H1 (cell line): ENCODE data around the gene EGR4. TPM values are rescaled to one million over a fixed set of nuclear protein-coding genes. Genes with fewer than 3 reads are reported as not detected.

Experiments used
- CTCF ChIA-PET: fragments of 300-600 bp; sonication (Branson Sonifier 250); formaldehyde crosslinking; loops from one replicate; lab custom pipeline; 2021; ENCODE audit not compliant: partially characterized antibody; lab: Charles Lee
- POLR2A ChIA-PET: fragments of 300-600 bp; sonication (Branson Sonifier 250); formaldehyde crosslinking; loops from one replicate; lab custom pipeline; 2021; ENCODE audit warnings: inconsistent platforms; ENCODE audit not compliant: partially characterized antibody; lab: Charles Lee
- DNase-seq, 2 experiments: peaks; one replicate each; pipeline versions ENCODE4 v3.0.0 to v3.0.0-alpha.2; 2010 to 2022; ENCODE audit warnings: low spot score in 2 of 2, low read depth in 1 of 2, mixed read lengths in 1 of 2
- FAIRE-seq: peaks from 2 replicates; lab custom pipeline; 2011; peaks lifted over from hg19 to GRCh38; lab: Jason Lieb, UNC
- H2AFZ ChIP-seq: 2 replicates; pipeline ENCODE4 v1.8.1; 2012; ENCODE audit warnings: low read length, inconsistent platforms
- H2AK5ac ChIP-seq: 2 replicates; pipeline ENCODE4 v1.6.1; 2013; ENCODE audit warnings: low read depth, low read length
- H2BK120ac ChIP-seq: replicated peaks from 2 replicates; pipeline ENCODE3; 2013; ENCODE audit warnings: low read depth, low read length, inconsistent platforms
- H2BK12ac ChIP-seq: 2 replicates; pipeline ENCODE4 v1.6.1; 2013; ENCODE audit warnings: low read depth, low read length
- H2BK15ac ChIP-seq: 2 replicates; pipeline ENCODE4 v1.6.1; 2013; ENCODE audit warnings: low read length
- H2BK20ac ChIP-seq: 2 replicates; pipeline ENCODE4 v1.6.1; 2013; ENCODE audit warnings: low read length
- H2BK5ac ChIP-seq: 2 replicates; pipeline ENCODE4 v1.6.1; 2013; ENCODE audit warnings: low read depth, low read length
- H3K14ac ChIP-seq: 2 replicates; pipeline ENCODE4 v1.6.1; 2013; ENCODE audit warnings: inconsistent platforms; ENCODE audit not compliant: insufficient read length
- H3K18ac ChIP-seq: 2 replicates; pipeline ENCODE4 v1.6.1; 2013; ENCODE audit warnings: low read length; ENCODE audit errors: extremely low read depth
- H3K23ac ChIP-seq: 2 replicates; pipeline ENCODE4 v1.6.1; 2013; ENCODE audit warnings: inconsistent platforms; ENCODE audit not compliant: insufficient read length
- H3K23me2 ChIP-seq: 2 replicates; pipeline ENCODE4 v1.6.1; 2013; ENCODE audit warnings: low read depth, low read length
- H3K27ac ChIP-seq: 2 replicates; pipeline ENCODE4 v1.6.1; 2011; ENCODE audit warnings: low read depth, low read length, inconsistent platforms
- H3K27me3 ChIP-seq, 4 experiments: replicated peaks in 1 of 4; 1 replicate in 1 of 4; 2 replicates in 3 of 4; pipeline versions ENCODE4 v1.6.1 to v1.8.1; 2011 to 2013; ENCODE audit warnings: low read length in 3 of 4, mild to moderate bottlenecking in 3 of 4, inconsistent platforms in 2 of 4, mixed read lengths in 2 of 4, moderate library complexity in 1 of 4; ENCODE audit not compliant: control insufficient read depth in 3 of 4, insufficient read depth in 3 of 4; ENCODE audit errors: extremely low read depth in 1 of 4
- H3K36me3 ChIP-seq, 4 experiments: 2 replicates each; pipeline versions ENCODE4 v1.6.1 to v1.8.1; 2011 to 2013; ENCODE audit warnings: mild to moderate bottlenecking in 4 of 4, low read length in 3 of 4, moderate library complexity in 2 of 4, control low read depth in 1 of 4, inconsistent platforms in 1 of 4; ENCODE audit not compliant: insufficient read depth in 4 of 4, control insufficient read depth in 2 of 4
- H3K4ac ChIP-seq: replicated peaks from 2 replicates; pipeline ENCODE3; 2013; ENCODE audit warnings: low read length, low read depth, mixed read lengths, inconsistent platforms; ENCODE audit not compliant: insufficient read length
- H3K4me1 ChIP-seq, 4 experiments: replicated peaks in 1 of 4; 1 replicate in 1 of 4; 2 replicates in 3 of 4; pipeline versions ENCODE4 v1.6.1 to v1.8.1; 2011 to 2013; ENCODE audit warnings: low read length in 3 of 4, inconsistent platforms in 2 of 4, mixed read lengths in 1 of 4; ENCODE audit not compliant: insufficient read depth in 4 of 4, control insufficient read depth in 3 of 4
- H3K4me2 ChIP-seq, 2 experiments: 2 replicates each; pipeline versions ENCODE4 v1.6.1 to v1.8.1; 2011 to 2013; ENCODE audit warnings: low read depth in 2 of 2, low read length in 2 of 2, control low read depth in 1 of 2, inconsistent platforms in 1 of 2, mild to moderate bottlenecking in 1 of 2; ENCODE audit not compliant: insufficient read depth in 1 of 2
- H3K4me3 ChIP-seq, 4 experiments: fragments of 200-600, 300-600 bp in 1 of 4; sonication (generic), shearing (Covaris generic), sonication (Bioruptor Twin) in 1 of 4; 2 replicates each; pipeline versions ENCODE4 v1.5.1 to v1.8.1; 2011 to 2016; ENCODE audit warnings: low read length in 4 of 4, low read depth in 3 of 4, control low read depth in 2 of 4, inconsistent platforms in 2 of 4, mild to moderate bottlenecking in 2 of 4, mixed read lengths in 1 of 4, moderate library complexity in 1 of 4; ENCODE audit not compliant: insufficient read depth in 2 of 4; ENCODE audit errors: extremely low read depth in 1 of 4
- H3K56ac ChIP-seq: replicated peaks from 2 replicates; pipeline ENCODE3; 2013; ENCODE audit warnings: low read depth, mild to moderate bottlenecking, mixed read lengths, low read length, inconsistent platforms; ENCODE audit not compliant: insufficient read length
- H3K79me1 ChIP-seq: 2 replicates; pipeline ENCODE4 v1.6.1; 2013; ENCODE audit warnings: low read depth, low read length, control low read depth
- H3K79me2 ChIP-seq, 2 experiments: 2 replicates each; pipeline versions ENCODE4 v1.6.1 to v1.8.1; 2012 to 2013; ENCODE audit warnings: low read length in 2 of 2, mild to moderate bottlenecking in 2 of 2, inconsistent platforms in 1 of 2; ENCODE audit not compliant: insufficient read depth in 2 of 2, control insufficient read depth in 1 of 2
- H3K9ac ChIP-seq, 4 experiments: replicated peaks in 1 of 4; 1 replicate in 1 of 4; 2 replicates in 3 of 4; pipeline versions ENCODE4 v1.6.1 to v1.8.1; 2011 to 2013; ENCODE audit warnings: low read depth in 3 of 4, low read length in 3 of 4, control low read depth in 2 of 4, mild to moderate bottlenecking in 2 of 4, moderate library complexity in 2 of 4, inconsistent platforms in 1 of 4; ENCODE audit errors: extremely low read depth in 1 of 4
- H3K9me3 ChIP-seq, 2 experiments: 2 replicates each; pipeline versions ENCODE4 v1.6.1 to v1.8.1; 2012 to 2013; ENCODE audit warnings: mild to moderate bottlenecking in 2 of 2, moderate library complexity in 2 of 2, control low read depth in 1 of 2, inconsistent platforms in 1 of 2, low read depth in 1 of 2, low read length in 1 of 2, mixed read lengths in 1 of 2; ENCODE audit not compliant: insufficient read depth in 2 of 2
- H4K20me1 ChIP-seq, 2 experiments: replicated peaks in 1 of 2; 2 replicates each; pipeline versions ENCODE3 to v1.8.1; 2011 to 2013; ENCODE audit warnings: inconsistent platforms in 2 of 2, low read length in 2 of 2, mild to moderate bottlenecking in 1 of 2; ENCODE audit not compliant: insufficient read depth in 2 of 2, control insufficient read depth in 1 of 2
- H4K5ac ChIP-seq: 2 replicates; pipeline ENCODE4 v1.6.1; 2013; ENCODE audit warnings: low read length, low read depth, mixed read lengths, inconsistent platforms; ENCODE audit not compliant: insufficient read length
- H4K8ac ChIP-seq: 2 replicates; pipeline ENCODE4 v1.8.0; 2013; ENCODE audit warnings: mild to moderate bottlenecking, moderate library complexity, low read length, inconsistent platforms; ENCODE audit not compliant: insufficient read depth; ENCODE audit errors: extremely low read depth
- H4K91ac ChIP-seq: replicated peaks from 2 replicates; pipeline ENCODE3; 2013; ENCODE audit warnings: low read length, mixed read lengths, inconsistent platforms; ENCODE audit not compliant: insufficient read length
- ASH2L ChIP-seq: fragments of 200-600, 300-600 bp; sonication (generic); IDR thresholded peaks from one replicate; pipeline ENCODE4 v1.7.1; 2017; ENCODE audit warnings: low read length
- FOSL1 ChIP-seq: IDR thresholded peaks from 2 replicates; pipeline ENCODE4 v1.6.1; 2011; ENCODE audit warnings: mild to moderate bottlenecking, low read depth, low read length, moderate library complexity; ENCODE audit not compliant: insufficient read depth
- USF2 ChIP-seq: IDR thresholded peaks from 2 replicates; pipeline ENCODE4 v1.6.1; 2011; ENCODE audit warnings: low read length, improper control_type of control experiment
- WGBS, 2 experiments: shearing (Covaris generic) in 1 of 2; methylation state at CpG; one replicate each; pipeline versions ENCODE4 v1.1.6 to v1.1.7; 2013 to 2015; ENCODE audit warnings: low lambda C conversion rate in 2 of 2, mixed read lengths in 2 of 2, inconsistent platforms in 1 of 2, low coverage in 1 of 2, missing lambda C conversion rate in 1 of 2; ENCODE audit not compliant: insufficient replicate concordance in 2 of 2, insufficient coverage in 1 of 2, insufficient read length in 1 of 2; ENCODE audit errors: extremely low coverage in 1 of 2, missing lambda C conversion rate in 1 of 2; 5-methylcytosine and 5-hydroxymethylcytosine counted together
- polyA plus RNA-seq, 7 experiments: library from polyadenylated mRNA; depleted of rRNA in 3 of 7; stranded (reverse) in 5 of 7; unstranded in 2 of 7; fragments of >200 nt in 5 of 7; fragments of 200-250 nt in 2 of 7; gene quantifications; 1 replicate in 5 of 7; 2 replicates in 1 of 7; 4 replicates in 1 of 7; pipeline versions ENCODE4 v1.2.1 to v1.2.3, GENCODE V29; 2011 to 2013; ENCODE audit warnings: missing spikeins in 2 of 7, mixed read lengths in 2 of 7
- total RNA-seq: library from RNA; stranded (reverse); fragmentation: NEBNext Ultra II Directional; extraction: Animal tissue kit (Norgen Biotek cat#: 25700); gene quantifications from 2 replicates; pipeline ENCODE4 v1.2.1, GENCODE V29; 2021

EGR4 gene
- total and polyA plus RNA-seq, 2 of the 8 experiments (the other 6 are each of a cell fraction or from before 2014, with no cell fraction given) = 0.20 TPM; not detected in 1

- Histone ChIP-seq H3K4ac (no peak overlapping the region), H2AK5ac (no peak overlapping the region), H3K79me2 (no peaks in the 10 kb centered on the region), H2AFZ (no peak overlapping the region), H2BK5ac (no peak overlapping the region), H3K79me1 (no peaks in the 10 kb centered on the region), H3K23me2 (no peaks in the 10 kb centered on the region), H4K8ac (no peak overlapping the region), H2BK15ac (no peak overlapping the region), H3K23ac (no peak overlapping the region), H4K91ac (no peak overlapping the region), H3K36me3 (no peaks in the 10 kb centered on the region), H4K5ac (no peak overlapping the region), H2BK20ac (no peak overlapping the region), H3K4me1 (no peaks in the 10 kb centered on the region), H3K56ac (no peak overlapping the region), H4K20me1 (no peaks in the 10 kb centered on the region), H2BK120ac (no peak overlapping the region), H3K14ac (no peak overlapping the region), H2BK12ac (no peak overlapping the region), H3K27ac (no peak overlapping the region), H3K9ac (no peak overlapping the region), H3K27me3 (peaks cover 0 to 3% (median 1%) of the 10 kb centered on the region in 4 experiments; a peak in 4 of 7 replicates), H3K18ac (no peak overlapping the region), H3K4me2 (no peak overlapping the region), H3K4me3 (no peak overlapping the region), H3K9me3 (no peaks in the 10 kb centered on the region)
- ChIA-PET CTCF (interaction anchor here (1.1 kb wide), 1 partner anchor 12 kb away, joined by 6 read pairs; no protein-coding TSS in a partner anchor), POLR2A (interaction anchor here (0.5 kb wide), 1 partner anchor 80 kb away, joined by 4 read pairs; no protein-coding TSS in a partner anchor)
- DNase-seq = no peak
- no peak for FAIRE-seq
- WGBS, 2 experiments = 65% methylated on average over 4 of the region's 4 CpGs; no CpG with 5 or more reads in 1 of the 2 experiments
- TF ChIP-seq FOSL1 (no peak), ASH2L (no peak), USF2 (no peak)
These were observed 8.3 kb upstream of the EGR4 start for GRCh38 chr2:73301636-73302035.
